H9 (cell line): ENCODE data around the gene ISYNA1. TPM values are rescaled to one million over a fixed set of nuclear protein-coding genes. Genes with fewer than 3 reads are reported as not detected.

ENCODE experiments used
- DNase-seq: peaks from one replicate; pipeline ENCODE4 v3.0.0-alpha.2; 2017
- H2AFZ ChIP-seq: one replicate; pipeline ENCODE4 v1.6.1; 2013; ENCODE audit warnings: mild to moderate bottlenecking, low read length, control low read depth, moderate library complexity
- H2AK5ac ChIP-seq: 2 replicates; pipeline ENCODE4 v1.6.1; 2013; ENCODE audit warnings: low read length, control low read depth, mixed read lengths; ENCODE audit not compliant: insufficient read length
- H2BK120ac ChIP-seq: one replicate; pipeline ENCODE4 v1.6.1; 2013; ENCODE audit warnings: low read depth, mild to moderate bottlenecking, low read length, control low read depth, inconsistent platforms; ENCODE audit not compliant: poor library complexity, severe bottlenecking
- H2BK12ac ChIP-seq: 2 replicates; pipeline ENCODE4 v1.6.1; 2013; ENCODE audit warnings: low read length, control low read depth, mixed read lengths, low read depth; ENCODE audit not compliant: insufficient read length
- H2BK15ac ChIP-seq: 2 replicates; pipeline ENCODE4 v1.6.1; 2013; ENCODE audit warnings: low read depth, low read length, control low read depth
- H2BK20ac ChIP-seq: one replicate; pipeline ENCODE4 v1.6.1; 2013; ENCODE audit warnings: low read depth, mild to moderate bottlenecking, low read length, control low read depth, inconsistent platforms; ENCODE audit not compliant: poor library complexity, severe bottlenecking
- H2BK5ac ChIP-seq: 2 replicates; pipeline ENCODE4 v1.6.1; 2013; ENCODE audit warnings: low read length, control low read depth, mixed read lengths; ENCODE audit not compliant: insufficient read length
- H3K14ac ChIP-seq: 2 replicates; pipeline ENCODE4 v1.6.1; 2013; ENCODE audit warnings: low read length, control low read depth; ENCODE audit not compliant: insufficient read depth
- H3K18ac ChIP-seq: 2 replicates; pipeline ENCODE4 v1.6.1; 2013; ENCODE audit warnings: low read depth, mild to moderate bottlenecking, mixed read lengths, low read length, control low read depth; ENCODE audit not compliant: insufficient read length
- H3K23ac ChIP-seq: 2 replicates; pipeline ENCODE4 v1.6.1; 2013; ENCODE audit warnings: low read length, control low read depth, mixed read lengths, low read depth; ENCODE audit not compliant: insufficient read length
- H3K23me2 ChIP-seq: 2 replicates; pipeline ENCODE4 v1.6.1; 2013; ENCODE audit warnings: low read depth, mild to moderate bottlenecking, mixed read lengths, low read length, control low read depth; ENCODE audit not compliant: insufficient read length, poor library complexity, severe bottlenecking
- H3K27ac ChIP-seq: 2 replicates; pipeline ENCODE4 v1.5.1; 2013; ENCODE audit warnings: low read length, control low read depth, mixed read lengths, low read depth; ENCODE audit not compliant: insufficient read length
- H3K27me3 ChIP-seq: 2 replicates; pipeline ENCODE4 v1.6.1; 2013; ENCODE audit warnings: low read length, control low read depth, inconsistent platforms; ENCODE audit not compliant: insufficient read depth
- H3K4ac ChIP-seq: 2 replicates; pipeline ENCODE4 v1.6.1; 2013; ENCODE audit warnings: low read depth, mild to moderate bottlenecking, control low read depth, inconsistent platforms, low read length, moderate library complexity
- H3K4me1 ChIP-seq: 2 replicates; pipeline ENCODE4 v1.6.1; 2013; ENCODE audit warnings: low read length, control low read depth, inconsistent platforms; ENCODE audit not compliant: insufficient read depth
- H3K4me2 ChIP-seq: 2 replicates; pipeline ENCODE4 v1.6.1; 2013; ENCODE audit warnings: low read length, control low read depth, mixed read lengths; ENCODE audit not compliant: insufficient read length, insufficient read depth
- H3K56ac ChIP-seq: 2 replicates; pipeline ENCODE4 v1.6.1; 2013; ENCODE audit warnings: low read depth, mild to moderate bottlenecking, mixed read lengths, low read length, control low read depth; ENCODE audit not compliant: insufficient read length
- H3K79me1 ChIP-seq: 2 replicates; pipeline ENCODE4 v1.6.1; 2013; ENCODE audit warnings: low read depth, mild to moderate bottlenecking, moderate library complexity, low read length, control low read depth, inconsistent platforms; ENCODE audit not compliant: insufficient read depth, poor library complexity, severe bottlenecking
- H3K79me2 ChIP-seq: 2 replicates; pipeline ENCODE4 v1.6.1; 2013; ENCODE audit warnings: low read length, control low read depth, inconsistent platforms; ENCODE audit not compliant: insufficient read depth
- H3K9ac ChIP-seq: 2 replicates; pipeline ENCODE4 v1.6.1; 2013; ENCODE audit warnings: low read length, control low read depth, mixed read lengths; ENCODE audit not compliant: insufficient read length; ENCODE audit errors: extremely low read depth
- H3K9me3 ChIP-seq: one replicate; pipeline ENCODE4 v1.6.1; 2013; ENCODE audit warnings: low read depth, low read length, inconsistent platforms; ENCODE audit not compliant: control insufficient read depth
- H3T11ph ChIP-seq: one replicate; pipeline ENCODE4 v1.6.1; 2013; ENCODE audit warnings: mild to moderate bottlenecking, low read length, control low read depth, inconsistent platforms
- H4K20me1 ChIP-seq: one replicate; pipeline ENCODE4 v1.6.1; 2013; ENCODE audit not compliant: control insufficient read depth, insufficient read length, insufficient read depth
- H4K5ac ChIP-seq: 2 replicates; pipeline ENCODE4 v1.6.1; 2013; ENCODE audit warnings: low read depth, mild to moderate bottlenecking, mixed read lengths, low read length, control low read depth; ENCODE audit not compliant: insufficient read length
- H4K8ac ChIP-seq: replicated peaks from 2 replicates; pipeline ENCODE4 v1.6.1; 2013; ENCODE audit warnings: low read length, control low read depth, mixed read lengths, low read depth; ENCODE audit not compliant: insufficient read length
- H4K91ac ChIP-seq: 2 replicates; pipeline ENCODE4 v1.6.1; 2013; ENCODE audit warnings: low read depth, mild to moderate bottlenecking, moderate library complexity, mixed read lengths, low read length, control low read depth; ENCODE audit not compliant: insufficient read length
- H3K27ac Mint-ChIP-seq, 3 experiments: 2 replicates in 2 of 3; 3 replicates in 1 of 3; pipeline ENCODE4 v1.8.0; 2020 to 2021; ENCODE audit warnings: mixed read lengths in 3 of 3, mild to moderate bottlenecking in 1 of 3, moderate library complexity in 1 of 3
- H3K27me3 Mint-ChIP-seq: 2 replicates; pipeline ENCODE4 v1.8.0; 2021; ENCODE audit warnings: low read depth, mild to moderate bottlenecking, moderate library complexity, mixed read lengths
- H3K36me3 Mint-ChIP-seq, 3 experiments: 2 replicates in 2 of 3; 3 replicates in 1 of 3; pipeline ENCODE4 v1.8.0; 2020 to 2021; ENCODE audit warnings: low read depth in 3 of 3, mixed read lengths in 3 of 3; ENCODE audit not compliant: insufficient read depth in 1 of 3
- H3K4me1 Mint-ChIP-seq, 2 experiments: 2 replicates each; pipeline ENCODE4 v1.8.0; 2020; ENCODE audit warnings: mixed read lengths in 2 of 2
- H3K4me3 Mint-ChIP-seq, 2 experiments: 2 replicates in 1 of 2; 3 replicates in 1 of 2; pipeline ENCODE4 v1.8.0; 2020 to 2021; ENCODE audit warnings: mild to moderate bottlenecking in 2 of 2, mixed read lengths in 2 of 2, moderate library complexity in 1 of 2
- H3K9me3 Mint-ChIP-seq, 2 experiments: 2 replicates in 1 of 2; 3 replicates in 1 of 2; pipeline ENCODE4 v1.8.0; 2020; ENCODE audit warnings: mild to moderate bottlenecking in 2 of 2, mixed read lengths in 2 of 2, moderate library complexity in 1 of 2
- WGBS: extraction: QIAGEN DNeasy Blood & Tissue Kit; methylation state at CpG from one replicate; pipeline ENCODE4 v1.1.7; 2013; ENCODE audit warnings: missing lambda C conversion rate, low lambda C conversion rate, mixed read lengths; ENCODE audit not compliant: insufficient read length; ENCODE audit errors: extremely low coverage; 5-methylcytosine and 5-hydroxymethylcytosine counted together
- total RNA-seq: library from RNA; stranded (reverse); gene quantifications from 2 replicates; pipeline ENCODE4 v1.2.1, GENCODE V29; 2021
- TF ChIP-seq, protein P1 (sequence below): fragments of 200-600 bp; sonication (generic); conservative IDR thresholded peaks from 3 replicates; pipeline ENCODE4 v1.8.0; 2021; ENCODE audit warnings: antibody characterized with exemption, mild to moderate bottlenecking

The ISYNA1 gene
- total RNA-seq, 1 experiment from 2014 or later: 241 TPM

GRCh38 chr19:18456974-18457373 is 19.0 kb upstream of the ISYNA1 start:
- Mint-ChIP-seq H3K27ac (no peak overlapping the region), H3K9me3 (no peaks in the 10 kb centered on the region), H3K36me3 (peaks cover 6 to 42% (median 32%) of the 10 kb centered on the region in 3 experiments; a peak in 6 of 7 replicates), H3K27me3 (no peaks in the 10 kb centered on the region; the same call in 1 of the 2 replicates), H3K4me1 (peaks cover 5 to 7% of the 10 kb centered on the region in 2 experiments; a peak in 3 of 4 replicates), H3K4me3 (no peak overlapping the region)
- Histone ChIP-seq H2AFZ (no peak overlapping the region), H2BK5ac (no peak overlapping the region), H4K8ac (no peak overlapping the region), H2BK12ac (no peak overlapping the region), H3K4me1 (no peaks in the 10 kb centered on the region), H4K20me1 (no peaks in the 10 kb centered on the region), H3K79me1 (no peaks in the 10 kb centered on the region), H3K23me2 (no peaks in the 10 kb centered on the region), H3K9me3 (no peaks in the 10 kb centered on the region), H2BK20ac (no peak overlapping the region), H3K4ac (no peak overlapping the region), H2BK120ac (no peak overlapping the region), H3T11ph (no peak overlapping the region), H3K79me2 (no peaks in the 10 kb centered on the region), H3K4me2 (no peak overlapping the region), H2BK15ac (no peak overlapping the region), H3K18ac (no peak overlapping the region), H3K56ac (no peak overlapping the region), H3K9ac (no peak overlapping the region), H3K23ac (no peak overlapping the region), H4K5ac (no peak overlapping the region), H2AK5ac (no peak overlapping the region), H4K91ac (no peak overlapping the region), H3K14ac (no peak overlapping the region), H3K27me3 (no peaks in the 10 kb centered on the region), H3K27ac (no peak overlapping the region)
- no peak for DNase-seq
- TF ChIP-seq, protein P1, sequence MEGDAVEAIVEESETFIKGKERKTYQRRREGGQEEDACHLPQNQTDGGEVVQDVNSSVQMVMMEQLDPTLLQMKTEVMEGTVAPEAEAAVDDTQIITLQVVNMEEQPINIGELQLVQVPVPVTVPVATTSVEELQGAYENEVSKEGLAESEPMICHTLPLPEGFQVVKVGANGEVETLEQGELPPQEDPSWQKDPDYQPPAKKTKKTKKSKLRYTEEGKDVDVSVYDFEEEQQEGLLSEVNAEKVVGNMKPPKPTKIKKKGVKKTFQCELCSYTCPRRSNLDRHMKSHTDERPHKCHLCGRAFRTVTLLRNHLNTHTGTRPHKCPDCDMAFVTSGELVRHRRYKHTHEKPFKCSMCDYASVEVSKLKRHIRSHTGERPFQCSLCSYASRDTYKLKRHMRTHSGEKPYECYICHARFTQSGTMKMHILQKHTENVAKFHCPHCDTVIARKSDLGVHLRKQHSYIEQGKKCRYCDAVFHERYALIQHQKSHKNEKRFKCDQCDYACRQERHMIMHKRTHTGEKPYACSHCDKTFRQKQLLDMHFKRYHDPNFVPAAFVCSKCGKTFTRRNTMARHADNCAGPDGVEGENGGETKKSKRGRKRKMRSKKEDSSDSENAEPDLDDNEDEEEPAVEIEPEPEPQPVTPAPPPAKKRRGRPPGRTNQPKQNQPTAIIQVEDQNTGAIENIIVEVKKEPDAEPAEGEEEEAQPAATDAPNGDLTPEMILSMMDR: no peak
- no CpG with 5 or more reads among the region's 9 CpGs for whole genome bisulfite sequencing
